ENCODE data around the gene CAMK2A. TPM values are rescaled to one million over a fixed set of nuclear protein-coding genes. Genes with fewer than 3 reads are reported as not detected.
A peak's percentile ranks its signal among the peaks of the same experiment; 100 is the strongest.

Gene CAMK2A
- total RNA-seq, 1 donor: 0.09 TPM

DNA sequence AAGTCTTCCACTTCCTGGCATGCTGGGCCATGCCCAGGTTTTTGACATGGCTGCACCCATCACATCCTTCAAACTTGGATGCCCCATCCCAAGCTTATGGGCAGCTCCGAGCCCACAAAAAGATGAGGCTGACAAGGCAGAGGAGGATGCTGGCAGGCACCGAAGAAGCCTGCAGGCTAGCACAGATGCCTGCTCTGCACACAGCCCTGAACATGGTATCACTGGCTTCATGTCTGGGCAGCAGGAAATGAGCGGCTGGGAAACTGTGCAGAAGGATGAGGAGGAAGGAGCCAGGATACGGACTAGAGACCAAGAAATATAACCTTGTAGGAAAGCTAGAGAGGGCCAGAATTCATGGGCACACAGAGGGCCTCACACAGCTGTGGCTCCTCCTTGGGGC lies 14.8 kb downstream of the CAMK2A start:
- H3K4me3 ChIP-seq (ENCODE audit: low read depth, low read length): no peak overlapping the region
- no peak for DNase-seq (ENCODE audit: low read depth)
- TF ChIP-seq, protein P1, sequence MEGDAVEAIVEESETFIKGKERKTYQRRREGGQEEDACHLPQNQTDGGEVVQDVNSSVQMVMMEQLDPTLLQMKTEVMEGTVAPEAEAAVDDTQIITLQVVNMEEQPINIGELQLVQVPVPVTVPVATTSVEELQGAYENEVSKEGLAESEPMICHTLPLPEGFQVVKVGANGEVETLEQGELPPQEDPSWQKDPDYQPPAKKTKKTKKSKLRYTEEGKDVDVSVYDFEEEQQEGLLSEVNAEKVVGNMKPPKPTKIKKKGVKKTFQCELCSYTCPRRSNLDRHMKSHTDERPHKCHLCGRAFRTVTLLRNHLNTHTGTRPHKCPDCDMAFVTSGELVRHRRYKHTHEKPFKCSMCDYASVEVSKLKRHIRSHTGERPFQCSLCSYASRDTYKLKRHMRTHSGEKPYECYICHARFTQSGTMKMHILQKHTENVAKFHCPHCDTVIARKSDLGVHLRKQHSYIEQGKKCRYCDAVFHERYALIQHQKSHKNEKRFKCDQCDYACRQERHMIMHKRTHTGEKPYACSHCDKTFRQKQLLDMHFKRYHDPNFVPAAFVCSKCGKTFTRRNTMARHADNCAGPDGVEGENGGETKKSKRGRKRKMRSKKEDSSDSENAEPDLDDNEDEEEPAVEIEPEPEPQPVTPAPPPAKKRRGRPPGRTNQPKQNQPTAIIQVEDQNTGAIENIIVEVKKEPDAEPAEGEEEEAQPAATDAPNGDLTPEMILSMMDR (IDR thresholded peaks at IDR 0.05; ENCODE audit: insufficient read depth, low read length): no peak

DNA sequence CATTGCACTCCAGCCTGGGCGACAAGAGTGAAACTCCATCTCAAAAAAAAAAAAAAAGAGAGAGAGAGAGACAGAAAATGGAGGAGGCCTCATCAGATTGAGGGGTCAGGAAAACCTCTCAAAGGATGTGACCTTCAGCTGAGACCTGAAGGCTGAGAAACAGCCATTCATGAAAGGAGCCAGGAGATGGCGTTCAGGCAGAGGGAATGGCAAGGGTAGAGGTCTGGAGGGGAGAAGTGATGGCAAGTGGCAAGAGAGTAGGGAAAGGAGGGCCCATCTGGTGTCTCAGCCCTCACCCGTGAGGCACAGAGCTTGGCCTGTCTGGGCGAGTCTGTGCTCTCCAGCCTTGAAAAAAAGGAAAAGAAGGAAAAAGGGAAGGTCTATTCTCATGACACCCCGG lies 17.0 kb downstream of the CAMK2A start:
- TF ChIP-seq, protein P1 (IDR thresholded peaks at IDR 0.05; ENCODE audit: insufficient read depth, low read length): peak; percentile 63
- H3K4me3 ChIP-seq (ENCODE audit: low read depth, low read length): no peak overlapping the region
- DNase-seq (ENCODE audit: low read depth): peak; percentile 45

DNA sequence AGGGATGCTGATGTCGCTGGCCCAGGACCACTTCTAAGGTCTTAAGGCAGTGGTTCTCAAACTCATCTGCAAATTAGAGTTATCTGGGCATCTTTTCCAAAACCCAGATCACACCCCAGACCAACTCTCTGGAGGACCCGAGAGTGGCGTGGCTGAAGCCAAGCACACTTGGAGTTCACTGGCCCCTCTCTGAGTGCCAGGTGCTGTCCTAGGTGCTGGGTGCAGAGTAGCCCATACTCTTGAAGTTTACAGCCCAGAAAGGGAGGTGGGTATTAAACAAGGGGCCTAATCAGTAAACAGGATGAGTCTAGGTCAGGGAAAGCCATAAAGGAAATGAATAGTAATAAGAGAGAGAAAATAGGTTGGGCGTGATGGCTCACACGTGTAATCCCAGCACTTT lies 17.6 kb downstream of the CAMK2A start:
- H3K4me3 ChIP-seq (ENCODE audit: low read depth, low read length): no peak overlapping the region
- DNase-seq (ENCODE audit: low read depth): no peak
- TF ChIP-seq, protein P1 (IDR thresholded peaks at IDR 0.05; ENCODE audit: insufficient read depth, low read length): no peak

DNA sequence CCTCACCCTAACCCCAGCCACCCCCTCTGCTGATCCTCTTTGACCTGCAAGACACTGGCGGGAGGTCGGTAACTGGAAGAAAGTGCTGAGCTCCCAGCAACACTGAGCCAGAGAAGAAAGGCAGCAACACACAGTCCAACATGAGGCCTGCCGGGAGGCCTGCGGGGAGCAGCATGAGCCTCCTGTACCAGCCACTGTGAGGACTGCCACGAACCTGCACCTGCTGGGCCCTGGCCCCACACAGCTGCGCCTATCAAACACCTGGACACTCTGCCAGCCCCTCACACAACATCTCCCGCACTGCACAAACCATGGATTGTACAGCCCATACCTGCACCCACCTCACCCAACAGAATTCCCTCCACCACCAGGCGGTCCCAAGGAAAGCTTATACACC lies 18.3 kb downstream of the CAMK2A start:
- TF ChIP-seq, protein P1 (IDR thresholded peaks at IDR 0.05; ENCODE audit: insufficient read depth, low read length): no peak
- no peak overlapping the region for H3K4me3 ChIP-seq (ENCODE audit: low read depth, low read length)
- DNase-seq (ENCODE audit: low read depth): no peak

DNA sequence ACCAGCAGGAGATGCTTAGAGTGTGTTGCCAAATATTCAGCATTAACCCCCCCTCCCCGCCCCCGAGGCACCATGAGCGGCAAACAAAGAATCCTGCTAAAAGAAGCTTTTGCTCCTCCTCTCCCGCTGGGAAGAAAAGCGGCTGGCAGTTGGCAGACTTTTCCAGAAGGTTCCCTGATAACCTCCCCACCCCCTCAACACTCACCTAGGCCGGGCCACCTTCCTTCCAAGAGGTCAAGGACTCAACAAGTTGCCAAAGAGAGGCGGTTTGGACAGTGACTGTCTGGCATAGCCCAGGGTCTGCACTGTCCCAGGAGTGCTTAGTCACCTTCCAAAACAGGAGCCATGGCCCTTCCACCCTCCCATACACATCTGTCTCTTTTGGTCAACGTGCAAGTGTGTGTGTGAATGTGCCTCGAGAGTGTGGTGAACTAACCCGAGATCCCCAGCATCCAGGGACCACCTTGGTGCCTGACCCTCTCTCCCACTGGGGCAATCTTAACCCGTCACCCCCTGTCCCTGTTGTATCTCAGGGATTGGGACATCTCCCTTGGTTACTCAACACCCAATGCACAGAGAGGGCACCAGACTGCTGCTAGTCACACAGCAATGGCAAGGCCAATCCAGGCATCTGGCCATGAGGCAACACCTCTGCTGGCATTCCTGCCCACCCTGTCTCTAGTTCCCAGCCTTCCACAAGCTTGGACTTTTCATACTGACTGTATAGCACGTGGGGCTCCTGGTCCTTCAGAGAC lies 18.9 kb downstream of the CAMK2A start:
- TF ChIP-seq, protein P1 (IDR thresholded peaks at IDR 0.05; ENCODE audit: insufficient read depth, low read length): no peak
- no peak overlapping the region for H3K4me3 ChIP-seq (ENCODE audit: low read depth, low read length)
- no peak for DNase-seq (ENCODE audit: low read depth)

DNA sequence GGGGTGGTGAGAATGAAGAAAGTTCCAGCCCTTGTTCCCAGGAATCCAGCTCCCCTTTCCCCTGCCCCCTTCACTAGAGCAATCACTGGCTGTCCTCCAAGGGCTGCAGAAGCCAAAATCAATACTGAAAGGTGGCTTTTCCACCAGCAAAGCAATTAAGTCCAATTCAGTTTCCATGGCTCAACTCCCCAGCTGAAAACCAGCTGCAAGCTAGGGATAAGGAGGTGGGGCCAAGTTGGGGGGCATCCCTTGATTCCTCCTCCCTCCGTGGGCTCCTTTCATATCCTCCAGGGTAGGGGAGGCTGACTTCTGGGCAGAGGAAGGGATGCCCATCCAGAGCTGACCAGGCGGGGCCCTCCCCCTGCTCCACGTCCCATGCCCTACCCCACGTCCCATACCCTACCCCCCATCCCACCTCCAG lies 22.7 kb downstream of the CAMK2A start:
- TF ChIP-seq, protein P1 (IDR thresholded peaks at IDR 0.05; ENCODE audit: insufficient read depth, low read length): no peak

More for the DNA sequence above, 22.7 kb downstream of the CAMK2A start:
- DNase-seq (ENCODE audit: low read depth): no peak
- H3K4me3 ChIP-seq (ENCODE audit: low read depth, low read length): no peak overlapping the region

Measured in fibroblast of the aortic adventitia (primary cell).